Body of pancreas (tissue), 4 donors: ENCODE results near the gene RNPS1. TPM values are rescaled to one million over a fixed set of nuclear protein-coding genes. Genes with fewer than 3 reads are reported as not detected.

Experiments used
- ATAC-seq: fragments of 150-250 bp; one replicate; pipeline ENCODE4 v1.9.1; 2016
- DNase-seq, 4 donors: peaks; one replicate each; pipeline ENCODE4 v3.0.0-alpha.2; 2019
- H3K27ac ChIP-seq, 4 donors: fragments of 200-600 bp; sonication (generic); 1 replicate in 3 of 4; 2 replicates in 1 of 4; pipeline versions ENCODE4 v1.5.1 to v1.6.1; 2016 to 2019; ENCODE audit warnings: mild to moderate bottlenecking in 1 of 4, mixed read lengths in 1 of 4, moderate library complexity in 1 of 4
- H3K27me3 ChIP-seq, 2 donors: fragments of 200-600 bp; sonication (generic); one replicate each; pipeline ENCODE4 v1.6.0; 2016; ENCODE audit warnings: mild to moderate bottlenecking in 1 of 2
- H3K36me3 ChIP-seq, 2 donors: fragments of 200-600 bp; sonication (generic); replicated peaks in 1 of 2; 2 replicates each; pipeline ENCODE4 v1.5.1; 2016; ENCODE audit warnings: low read depth in 2 of 2; ENCODE audit not compliant: insufficient read depth in 1 of 2
- H3K4me1 ChIP-seq: fragments of 200-600 bp; sonication (generic); one replicate; pipeline ENCODE4 v1.6.0; 2016
- H3K4me3 ChIP-seq, 2 donors: fragments of 200-600 bp; sonication (generic); 1 replicate in 1 of 2; 2 replicates in 1 of 2; pipeline ENCODE4 v1.5.1; 2016 to 2019
- H3K9me3 ChIP-seq, 3 donors: fragments of 200-600 bp; sonication (generic); 1 replicate in 2 of 3; 2 replicates in 1 of 3; pipeline ENCODE4 v1.5.1; 2016
- POLR2A ChIP-seq, 3 donors: fragments of 450-650 bp; IDR thresholded peaks; one replicate each; pipeline ENCODE4 v1.6.1; 2016; ENCODE audit warnings: antibody characterized with exemption in 3 of 3, mild to moderate bottlenecking in 2 of 3
- WGBS, 2 donors: methylation state at CpG; one replicate each; pipeline ENCODE4 v1.1.5; 2017; 5-methylcytosine and 5-hydroxymethylcytosine counted together
- intact Hi-C: fragments of 100-400 bp; cut with DNase I; formaldehyde crosslinking; loops from one replicate; pipeline ENCODE4 v1.15.1; 2023
- total RNA-seq, 2 donors: library from RNA; depleted of rRNA; stranded (reverse); fragments of >200 nt; gene quantifications; one replicate each; pipeline ENCODE4 v1.1.0, GENCODE V29; 2016
- TF ChIP-seq, protein P1 (sequence below), 7 experiments: fragments of 450-650 bp in 4 of 7; fragments of 200-600 bp in 3 of 7; sonication (generic) in 3 of 7; IDR thresholded peaks; one replicate each; pipeline ENCODE4 v1.5.1; 2016 to 2019; ENCODE audit warnings: antibody characterized with exemption in 7 of 7

Gene RNPS1
- total RNA-seq, 2 donors from 2014 or later = 48.5 to 61.6 TPM

DNA sequence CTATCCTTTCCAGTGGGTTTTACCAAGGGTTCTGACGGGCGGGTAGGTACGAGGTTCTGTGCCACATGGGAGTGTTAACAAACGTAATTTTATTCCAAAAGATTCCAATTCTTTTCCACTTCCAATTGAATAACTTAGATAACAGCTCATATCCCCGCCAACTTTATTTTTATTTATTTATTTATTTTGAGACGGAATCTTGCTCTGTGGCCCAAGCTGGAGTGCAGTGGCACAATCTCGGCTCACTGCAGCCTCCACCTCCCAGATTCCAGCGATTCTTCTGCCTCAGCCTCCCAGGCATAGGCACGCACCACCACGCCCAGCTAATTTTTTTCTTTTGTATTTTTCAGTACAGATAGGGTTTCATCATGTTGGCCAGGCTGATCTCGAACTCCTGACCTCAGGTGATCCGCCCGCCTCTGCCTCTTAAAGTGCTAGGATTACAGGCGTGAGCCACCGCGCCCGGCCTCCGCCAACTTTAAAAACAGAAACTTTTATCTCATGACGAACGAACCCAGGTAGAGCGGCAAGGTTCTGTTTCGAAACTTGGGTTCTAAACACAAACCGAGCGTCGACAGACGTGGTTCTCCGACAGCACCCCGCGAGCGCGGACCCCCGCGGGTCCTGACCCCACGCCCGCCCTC, 17.2 kb downstream of the RNPS1 start:
- Histone ChIP-seq H3K9me3 (no peaks in the 10 kb centered on the region), H3K27ac (peak overlapping the region; percentile 86 to 94 (median 90)), H3K36me3 (peaks cover 8 to 22% of the 10 kb centered on the region in 2 donors), H3K4me1 (peaks cover 23% of the 10 kb centered on the region), H3K4me3 (peak overlapping the region; percentile 33 to 44), H3K27me3 (no peaks in the 10 kb centered on the region)
- ATAC-seq = peak; percentile 33
- DNase-seq = peak; percentile 56 to 74 (median 65)
- intact Hi-C loops = no loop called here
- 4 to 5% methylated on average over 18 to 35 of the region's 35 CpGs for WGBS, 2 donors
- TF ChIP-seq, protein P1, sequence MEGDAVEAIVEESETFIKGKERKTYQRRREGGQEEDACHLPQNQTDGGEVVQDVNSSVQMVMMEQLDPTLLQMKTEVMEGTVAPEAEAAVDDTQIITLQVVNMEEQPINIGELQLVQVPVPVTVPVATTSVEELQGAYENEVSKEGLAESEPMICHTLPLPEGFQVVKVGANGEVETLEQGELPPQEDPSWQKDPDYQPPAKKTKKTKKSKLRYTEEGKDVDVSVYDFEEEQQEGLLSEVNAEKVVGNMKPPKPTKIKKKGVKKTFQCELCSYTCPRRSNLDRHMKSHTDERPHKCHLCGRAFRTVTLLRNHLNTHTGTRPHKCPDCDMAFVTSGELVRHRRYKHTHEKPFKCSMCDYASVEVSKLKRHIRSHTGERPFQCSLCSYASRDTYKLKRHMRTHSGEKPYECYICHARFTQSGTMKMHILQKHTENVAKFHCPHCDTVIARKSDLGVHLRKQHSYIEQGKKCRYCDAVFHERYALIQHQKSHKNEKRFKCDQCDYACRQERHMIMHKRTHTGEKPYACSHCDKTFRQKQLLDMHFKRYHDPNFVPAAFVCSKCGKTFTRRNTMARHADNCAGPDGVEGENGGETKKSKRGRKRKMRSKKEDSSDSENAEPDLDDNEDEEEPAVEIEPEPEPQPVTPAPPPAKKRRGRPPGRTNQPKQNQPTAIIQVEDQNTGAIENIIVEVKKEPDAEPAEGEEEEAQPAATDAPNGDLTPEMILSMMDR (IDR thresholded peaks at IDR 0.05) = no peak
- no peak for TF ChIP-seq POLR2A (IDR thresholded peaks at IDR 0.05)

DNA sequence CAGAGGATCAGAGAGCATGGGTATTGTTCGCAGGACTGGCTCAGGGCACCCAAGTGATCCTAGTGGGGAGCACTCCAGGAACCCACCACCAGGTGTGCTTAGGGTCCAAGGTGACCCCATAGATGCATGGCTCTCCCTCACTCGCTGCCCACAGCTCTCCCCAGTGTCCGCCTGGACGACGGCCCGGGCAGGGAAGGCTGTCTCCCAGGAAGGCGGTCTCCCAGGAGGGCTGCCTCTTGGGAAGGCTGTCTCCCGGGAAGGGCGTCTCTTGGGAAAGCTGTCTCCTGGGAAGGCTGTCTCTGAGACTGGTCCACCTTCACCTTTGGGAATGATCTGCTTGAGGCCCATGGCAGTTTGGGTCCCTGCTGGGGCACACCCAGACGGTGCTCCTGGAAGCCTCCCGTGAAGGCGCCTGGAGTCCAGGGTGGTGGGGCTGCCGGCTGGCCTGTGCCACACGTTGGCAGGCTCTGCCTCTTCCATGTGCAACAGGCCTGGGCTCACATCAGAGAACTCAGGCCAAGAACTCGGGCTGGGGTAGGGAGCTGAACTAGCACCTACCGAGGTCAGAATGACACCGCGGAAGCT, 21.5 kb downstream of the RNPS1 start:
- Histone ChIP-seq H3K36me3 (peaks cover 10 to 13% of the 10 kb centered on the region in 2 donors), H3K9me3 (no peaks in the 10 kb centered on the region), H3K4me3 (no peak overlapping the region), H3K4me1 (peaks cover 9% of the 10 kb centered on the region), H3K27me3 (no peaks in the 10 kb centered on the region), H3K27ac (no peak overlapping the region)
- WGBS, 2 donors = 89 to 100% methylated on average over 3 to 18 of the region's 18 CpGs
- intact Hi-C loops = no loop called here
- ATAC-seq (no peak), DNase-seq (no peak)
- TF ChIP-seq, protein P1 (IDR thresholded peaks at IDR 0.05) = no peak
- TF ChIP-seq POLR2A (IDR thresholded peaks at IDR 0.05) = no peak

DNA sequence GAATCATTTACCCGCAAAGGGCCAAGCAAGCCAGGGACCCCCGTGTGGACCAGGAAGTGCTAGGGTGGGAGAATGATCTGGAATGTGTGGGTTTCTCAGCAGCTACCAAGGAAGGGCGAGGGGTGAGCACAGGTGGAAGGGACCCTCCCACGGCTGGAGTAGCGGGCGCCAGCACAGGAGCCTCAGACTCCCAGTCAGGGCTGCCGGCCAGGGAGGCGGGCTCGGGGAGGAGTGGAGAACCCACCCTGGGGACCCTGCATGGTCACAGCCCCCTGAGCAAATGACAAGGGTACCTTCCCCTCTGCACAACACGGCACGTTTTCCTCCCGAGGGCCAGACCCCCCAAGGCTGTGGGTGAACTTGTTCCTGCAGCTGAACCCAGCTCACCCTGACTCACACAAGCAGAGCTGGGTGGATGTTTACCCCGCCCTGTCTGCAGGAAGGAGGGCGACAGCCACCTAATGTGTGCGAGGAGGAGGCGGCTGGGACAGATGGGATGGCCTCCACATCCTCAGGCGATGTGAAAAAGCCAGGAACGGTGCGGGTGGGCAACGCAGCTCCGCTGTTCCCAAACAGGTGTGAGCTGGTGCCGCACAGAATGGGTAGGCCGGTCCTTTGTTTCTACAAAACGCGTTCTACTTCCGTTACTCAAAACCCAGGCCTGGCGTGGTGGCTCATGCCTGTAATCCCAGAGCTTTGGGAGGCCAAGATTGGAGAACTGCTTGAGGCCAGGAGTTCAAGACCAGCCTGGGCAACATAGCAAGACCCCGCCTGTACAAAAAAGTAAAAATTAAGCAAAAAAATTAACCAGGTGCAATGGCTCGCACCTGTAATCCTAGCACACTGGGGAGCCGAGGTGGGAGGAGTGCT, 22.8 kb downstream of the RNPS1 start:
- H3K4me1 ChIP-seq = peaks cover 3% of the 10 kb centered on the region
- intact Hi-C loops = no loop called here
- 89 to 93% methylated on average over 23 to 30 of the region's 30 CpGs for WGBS, 2 donors
- H3K27ac ChIP-seq = no peak overlapping the region
- peaks cover 10 to 13% of the 10 kb centered on the region in 2 donors for H3K36me3 ChIP-seq
- H3K9me3 ChIP-seq = no peaks in the 10 kb centered on the region
- no peak overlapping the region for H3K4me3 ChIP-seq
- TF ChIP-seq POLR2A (IDR thresholded peaks at IDR 0.05) = no peak
- TF ChIP-seq, protein P1 (IDR thresholded peaks at IDR 0.05) = no peak
- ATAC-seq (no peak), DNase-seq (no peak)
- H3K27me3 ChIP-seq = no peaks in the 10 kb centered on the region

DNA sequence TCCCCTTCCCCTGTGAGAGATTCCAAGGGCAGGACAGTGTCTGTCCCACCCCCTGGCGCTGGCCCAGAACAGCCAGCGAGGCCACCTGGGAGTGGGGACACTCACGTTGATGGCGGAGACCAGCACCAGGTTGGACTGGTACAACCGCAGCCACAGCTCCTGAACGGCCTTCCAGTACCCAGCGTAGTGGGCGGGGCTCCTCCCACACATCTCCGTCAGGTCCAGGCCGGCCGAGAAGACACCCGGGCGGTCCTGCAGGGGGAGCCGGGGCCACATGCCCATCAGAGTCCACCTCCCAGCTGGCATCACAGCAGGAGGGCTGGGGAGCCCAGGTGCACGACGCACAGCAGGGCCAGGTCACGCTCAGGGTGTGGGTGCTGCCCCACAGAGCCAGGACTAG, 23.6 kb downstream of the RNPS1 start:
- WGBS, 2 donors = 73 to 88% methylated on average over 5 to 17 of the region's 17 CpGs
- H3K36me3 ChIP-seq = peaks cover 10 to 13% of the 10 kb centered on the region in 2 donors

More for the DNA sequence above, 23.6 kb downstream of the RNPS1 start:
- no peak overlapping the region for H3K4me3 ChIP-seq
- no peak for ATAC-seq
- no peak overlapping the region for H3K27ac ChIP-seq
- no peaks in the 10 kb centered on the region for H3K27me3 ChIP-seq
- intact Hi-C loops = no loop called here
- TF ChIP-seq POLR2A (IDR thresholded peaks at IDR 0.05) = no peak
- TF ChIP-seq, protein P1 (IDR thresholded peaks at IDR 0.05) = no peak
- DNase-seq = peak in 1 of 4 donors; percentile 20
- no peaks in the 10 kb centered on the region for H3K4me1 ChIP-seq
- no peaks in the 10 kb centered on the region for H3K9me3 ChIP-seq
